Right lobe of liver (tissue), 6 donors: ENCODE data around the gene ADAM12. TPM values are rescaled to one million over a fixed set of nuclear protein-coding genes. Genes with fewer than 3 reads are reported as not detected.

Source experiments
- ATAC-seq, 4 donors: fragments of 200-7000 bp; cut with Tn5 transposase; one replicate each; pipeline ENCODE4 v1.9.1; 2020; ENCODE audit warnings: mild to moderate bottlenecking in 4 of 4, moderate library complexity in 4 of 4
- DNase-seq, 3 donors: peaks; one replicate each; pipeline ENCODE4 v3.0.0-alpha.2; 2020
- H3K27ac ChIP-seq, 3 donors: fragments of 200-600 bp; one replicate each; pipeline ENCODE4 v1.8.0; 2022
- H3K27me3 ChIP-seq, 2 donors: fragments of 200-600 bp; one replicate each; pipeline ENCODE4 v1.8.0; 2022
- H3K36me3 ChIP-seq, 4 donors: fragments of 200-600 bp; sonication (generic) in 1 of 4; one replicate each; pipeline versions ENCODE4 v1.5.1 to v1.8.0; 2017 to 2022; ENCODE audit warnings: control low read depth in 1 of 4
- H3K4me1 ChIP-seq, 4 donors: fragments of 200-600 bp; sonication (generic) in 1 of 4; one replicate each; pipeline versions ENCODE4 v1.5.1 to v1.8.0; 2017 to 2022; ENCODE audit warnings: control low read depth in 1 of 4
- H3K4me3 ChIP-seq, 3 donors: fragments of 200-600 bp; one replicate each; pipeline ENCODE4 v1.8.0; 2022
- H3K9me3 ChIP-seq, 4 donors: fragments of 200-600 bp; sonication (generic) in 1 of 4; one replicate each; pipeline versions ENCODE4 v1.5.1 to v1.8.0; 2017 to 2022; ENCODE audit warnings: control low read depth in 1 of 4
- POLR2A ChIP-seq: fragments of 450-650 bp; IDR thresholded peaks from one replicate; pipeline ENCODE4 v1.6.1; 2017; ENCODE audit warnings: antibody characterized with exemption, mild to moderate bottlenecking
- WGBS: methylation state at CpG from one replicate; pipeline ENCODE4 v1.1.6; 2018; ENCODE audit warnings: low coverage, low lambda C conversion rate; ENCODE audit not compliant: insufficient coverage; ENCODE audit errors: missing lambda C conversion rate; 5-methylcytosine and 5-hydroxymethylcytosine counted together
- intact Hi-C, 2 donors: fragments of 100-400 bp; cut with DNase I; formaldehyde crosslinking; loops; one replicate each; pipeline versions ENCODE4 v1.11.2 to v1.14.1; 2022
- total RNA-seq, 6 experiments: library from RNA; depleted of rRNA in 2 of 6; stranded (reverse); fragments of >200 nt in 2 of 6; fragmentation: NEBNext Ultra II Directional in 3 of 6; extraction: Animal tissue kit (Norgen Biotek cat#: 25700) in 3 of 6; gene quantifications; one replicate each; pipeline versions ENCODE4 v1.1.0 to v1.2.4, GENCODE V29; 2016 to 2023
- TF ChIP-seq, protein P1 (sequence below), 4 donors: fragments of 200-600 bp in 3 of 4; fragments of 450-650 bp in 1 of 4; IDR thresholded peaks; one replicate each; pipeline versions ENCODE4 v1.5.1 to v1.8.0; 2016 to 2022; ENCODE audit warnings: antibody characterized with exemption in 4 of 4, mild to moderate bottlenecking in 2 of 4
- donor health status: DM: no; HTN: yes; CAD: no.
- donor health status: DM: no; HTN: no; CAD: no.
- donor health status: DM: no; HTN: no; CAD: no.
- donor health status: DM: no; HTN: yes; CAD: no.
- donor health status: DM: no; HTN: yes; CAD: no.

ADAM12 gene
- total RNA-seq, 6 experiments from 2014 or later: 0.06 to 1.3 (median 0.48) TPM; not detected in 2

DNA sequence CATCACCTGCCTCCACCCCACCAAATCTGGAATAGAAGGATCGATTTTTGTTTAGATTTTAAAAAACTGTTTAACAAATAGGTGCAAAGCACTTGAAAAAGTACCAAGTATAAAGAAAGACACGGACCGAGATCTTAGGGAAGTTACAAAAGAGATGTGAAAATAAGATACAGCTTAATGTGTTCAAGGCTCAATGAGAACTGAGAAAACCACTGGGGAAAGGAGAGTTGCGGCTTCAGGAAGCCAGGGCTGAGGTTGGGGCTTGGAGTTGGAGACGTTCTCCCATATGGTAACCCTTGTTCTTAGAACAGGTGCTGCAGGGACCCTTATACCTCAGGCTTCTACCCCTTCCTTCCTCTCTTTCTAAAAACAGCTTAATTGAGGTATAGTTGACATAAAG, 351.8 kb downstream of the ADAM12 start:
- Histone ChIP-seq H3K36me3 (no peaks in the 10 kb centered on the region), H3K9me3 (no peaks in the 10 kb centered on the region), H3K27ac (no peak overlapping the region), H3K4me3 (no peak overlapping the region), H3K27me3 (no peaks in the 10 kb centered on the region), H3K4me1 (no peaks in the 10 kb centered on the region)
- intact Hi-C loops: no loop called here
- DNase-seq (no peak), ATAC-seq (no peak)
- 34% methylated on average over 5 of the region's 5 CpGs for WGBS
- TF ChIP-seq, protein P1, sequence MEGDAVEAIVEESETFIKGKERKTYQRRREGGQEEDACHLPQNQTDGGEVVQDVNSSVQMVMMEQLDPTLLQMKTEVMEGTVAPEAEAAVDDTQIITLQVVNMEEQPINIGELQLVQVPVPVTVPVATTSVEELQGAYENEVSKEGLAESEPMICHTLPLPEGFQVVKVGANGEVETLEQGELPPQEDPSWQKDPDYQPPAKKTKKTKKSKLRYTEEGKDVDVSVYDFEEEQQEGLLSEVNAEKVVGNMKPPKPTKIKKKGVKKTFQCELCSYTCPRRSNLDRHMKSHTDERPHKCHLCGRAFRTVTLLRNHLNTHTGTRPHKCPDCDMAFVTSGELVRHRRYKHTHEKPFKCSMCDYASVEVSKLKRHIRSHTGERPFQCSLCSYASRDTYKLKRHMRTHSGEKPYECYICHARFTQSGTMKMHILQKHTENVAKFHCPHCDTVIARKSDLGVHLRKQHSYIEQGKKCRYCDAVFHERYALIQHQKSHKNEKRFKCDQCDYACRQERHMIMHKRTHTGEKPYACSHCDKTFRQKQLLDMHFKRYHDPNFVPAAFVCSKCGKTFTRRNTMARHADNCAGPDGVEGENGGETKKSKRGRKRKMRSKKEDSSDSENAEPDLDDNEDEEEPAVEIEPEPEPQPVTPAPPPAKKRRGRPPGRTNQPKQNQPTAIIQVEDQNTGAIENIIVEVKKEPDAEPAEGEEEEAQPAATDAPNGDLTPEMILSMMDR (IDR thresholded peaks at IDR 0.05): no peak
- TF ChIP-seq POLR2A: no peak

DNA sequence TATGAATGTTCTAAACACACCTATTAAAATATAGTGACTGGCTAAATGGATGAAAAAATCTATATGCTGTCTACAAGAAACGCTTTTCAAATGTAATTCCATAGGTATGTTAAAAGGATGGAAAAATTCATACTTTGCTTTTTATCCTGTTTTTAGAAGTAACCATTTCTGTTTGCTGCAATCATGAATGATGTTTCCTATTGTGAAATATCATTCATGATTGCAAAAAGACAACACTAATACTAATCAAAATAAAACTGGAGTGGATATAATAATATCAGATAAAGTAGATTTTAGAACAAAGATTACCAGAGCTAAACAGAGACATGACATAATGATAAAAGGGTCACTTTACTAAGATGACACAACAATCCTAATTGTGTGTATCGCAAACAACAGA, 353.7 kb downstream of the ADAM12 start:
- DNase-seq (no peak), ATAC-seq (no peak)
- 67% methylated on average over 2 of the region's 2 CpGs for WGBS
- H3K36me3 ChIP-seq: no peaks in the 10 kb centered on the region
- H3K27ac ChIP-seq: no peak overlapping the region
- H3K27me3 ChIP-seq: no peaks in the 10 kb centered on the region
- TF ChIP-seq, protein P1 (IDR thresholded peaks at IDR 0.05): no peak
- no peak for TF ChIP-seq POLR2A
- intact Hi-C loops: no loop called here
- H3K9me3 ChIP-seq: no peaks in the 10 kb centered on the region
- H3K4me3 ChIP-seq: no peak overlapping the region
- no peaks in the 10 kb centered on the region for H3K4me1 ChIP-seq

- H3K27me3 ChIP-seq: no peaks in the 10 kb centered on the region
- no peak overlapping the region for H3K4me3 ChIP-seq
- intact Hi-C loops: no loop called here
- TF ChIP-seq, protein P1 (IDR thresholded peaks at IDR 0.05): no peak
- no peak for TF ChIP-seq POLR2A
- H3K27ac ChIP-seq: no peak overlapping the region
- DNase-seq (no peak), ATAC-seq (no peak)
- no peaks in the 10 kb centered on the region for H3K9me3 ChIP-seq
- no peaks in the 10 kb centered on the region for H3K36me3 ChIP-seq
- 47% methylated on average over 3 of the region's 3 CpGs for WGBS
- H3K4me1 ChIP-seq: no peaks in the 10 kb centered on the region
Observed at GRCh38 chr10:126029999-126030398, 358.3 kb downstream of the ADAM12 start.

DNA sequence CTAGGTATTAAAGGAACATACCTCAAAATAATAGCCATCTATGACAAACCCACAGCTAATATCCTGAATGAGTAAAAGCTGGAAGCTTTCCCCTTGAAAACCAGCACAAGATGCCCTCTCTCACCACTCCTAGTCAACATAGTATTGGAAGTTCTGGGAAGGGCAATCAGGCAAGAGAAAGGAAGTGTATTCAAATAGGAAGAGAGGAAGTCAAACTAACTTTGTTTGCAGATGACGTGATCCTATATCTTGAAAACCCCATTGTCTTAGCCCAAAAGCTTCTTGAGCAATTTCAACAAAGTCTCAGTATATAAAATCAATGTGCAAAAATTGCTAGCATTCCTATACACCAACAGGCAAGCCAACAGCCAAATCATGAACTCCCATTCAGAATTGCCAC, 360.6 kb downstream of the ADAM12 start:
- intact Hi-C loops: no loop called here
- H3K4me1 ChIP-seq: no peaks in the 10 kb centered on the region

More for the DNA sequence above, 360.6 kb downstream of the ADAM12 start:
- Histone ChIP-seq H3K36me3 (no peaks in the 10 kb centered on the region), H3K27ac (no peak overlapping the region), H3K27me3 (no peaks in the 10 kb centered on the region), H3K4me3 (no peak overlapping the region), H3K9me3 (no peaks in the 10 kb centered on the region)
- ATAC-seq: no peak
- DNase-seq: no peak
- no peak for TF ChIP-seq POLR2A
- TF ChIP-seq, protein P1 (IDR thresholded peaks at IDR 0.05): no peak
- WGBS: 31% methylated on average over 1 of the region's 1 CpG
